ENCODE results near the gene PARP12.

DNA sequence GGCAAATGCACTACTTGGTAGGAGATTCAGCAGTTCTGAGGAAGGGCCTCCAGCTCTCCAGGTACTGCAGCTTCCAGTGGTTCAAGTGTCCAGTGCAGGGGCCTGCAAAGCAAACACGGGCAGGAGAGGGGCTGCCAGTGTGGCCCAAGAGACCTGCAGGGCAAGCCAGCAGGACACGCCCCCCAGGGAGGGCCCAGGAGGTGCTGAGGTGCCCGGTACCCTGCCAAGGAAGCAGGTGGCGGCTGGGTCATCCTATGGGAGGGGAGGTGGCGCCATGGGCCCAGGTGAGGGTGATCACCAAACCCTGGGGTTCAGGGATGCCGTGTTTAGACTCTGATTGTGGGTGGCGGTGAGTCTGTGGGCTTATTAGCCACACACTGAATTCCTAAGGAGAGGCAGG is 45.7 kb downstream of the PARP12 start:
- TF ChIP-seq, protein P1, sequence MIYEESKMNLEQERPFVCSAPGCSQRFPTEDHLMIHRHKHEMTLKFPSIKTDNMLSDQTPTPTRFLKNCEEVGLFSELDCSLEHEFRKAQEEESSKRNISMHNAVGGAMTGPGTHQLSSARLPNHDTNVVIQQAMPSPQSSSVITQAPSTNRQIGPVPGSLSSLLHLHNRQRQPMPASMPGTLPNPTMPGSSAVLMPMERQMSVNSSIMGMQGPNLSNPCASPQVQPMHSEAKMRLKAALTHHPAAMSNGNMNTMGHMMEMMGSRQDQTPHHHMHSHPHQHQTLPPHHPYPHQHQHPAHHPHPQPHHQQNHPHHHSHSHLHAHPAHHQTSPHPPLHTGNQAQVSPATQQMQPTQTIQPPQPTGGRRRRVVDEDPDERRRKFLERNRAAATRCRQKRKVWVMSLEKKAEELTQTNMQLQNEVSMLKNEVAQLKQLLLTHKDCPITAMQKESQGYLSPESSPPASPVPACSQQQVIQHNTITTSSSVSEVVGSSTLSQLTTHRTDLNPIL (CRISPR knock-in tag; IDR thresholded peaks at IDR 0.05; ENCODE audit: low read depth) = no peak
- TF ChIP-seq ARNTL (CRISPR knock-in tag; IDR thresholded peaks at IDR 0.05; ENCODE audit: borderline replicate concordance, low read depth) = no peak
- TF ChIP-seq, protein P2, sequence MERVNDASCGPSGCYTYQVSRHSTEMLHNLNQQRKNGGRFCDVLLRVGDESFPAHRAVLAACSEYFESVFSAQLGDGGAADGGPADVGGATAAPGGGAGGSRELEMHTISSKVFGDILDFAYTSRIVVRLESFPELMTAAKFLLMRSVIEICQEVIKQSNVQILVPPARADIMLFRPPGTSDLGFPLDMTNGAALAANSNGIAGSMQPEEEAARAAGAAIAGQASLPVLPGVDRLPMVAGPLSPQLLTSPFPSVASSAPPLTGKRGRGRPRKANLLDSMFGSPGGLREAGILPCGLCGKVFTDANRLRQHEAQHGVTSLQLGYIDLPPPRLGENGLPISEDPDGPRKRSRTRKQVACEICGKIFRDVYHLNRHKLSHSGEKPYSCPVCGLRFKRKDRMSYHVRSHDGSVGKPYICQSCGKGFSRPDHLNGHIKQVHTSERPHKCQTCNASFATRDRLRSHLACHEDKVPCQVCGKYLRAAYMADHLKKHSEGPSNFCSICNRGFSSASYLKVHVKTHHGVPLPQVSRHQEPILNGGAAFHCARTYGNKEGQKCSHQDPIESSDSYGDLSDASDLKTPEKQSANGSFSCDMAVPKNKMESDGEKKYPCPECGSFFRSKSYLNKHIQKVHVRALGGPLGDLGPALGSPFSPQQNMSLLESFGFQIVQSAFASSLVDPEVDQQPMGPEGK (CRISPR knock-in tag; IDR thresholded peaks at IDR 0.05; ENCODE audit: borderline replicate concordance) = no peak
- no peak for TF ChIP-seq ZFP30 (CRISPR knock-in tag; IDR thresholded peaks at IDR 0.05)
- TF ChIP-seq, protein P3, sequence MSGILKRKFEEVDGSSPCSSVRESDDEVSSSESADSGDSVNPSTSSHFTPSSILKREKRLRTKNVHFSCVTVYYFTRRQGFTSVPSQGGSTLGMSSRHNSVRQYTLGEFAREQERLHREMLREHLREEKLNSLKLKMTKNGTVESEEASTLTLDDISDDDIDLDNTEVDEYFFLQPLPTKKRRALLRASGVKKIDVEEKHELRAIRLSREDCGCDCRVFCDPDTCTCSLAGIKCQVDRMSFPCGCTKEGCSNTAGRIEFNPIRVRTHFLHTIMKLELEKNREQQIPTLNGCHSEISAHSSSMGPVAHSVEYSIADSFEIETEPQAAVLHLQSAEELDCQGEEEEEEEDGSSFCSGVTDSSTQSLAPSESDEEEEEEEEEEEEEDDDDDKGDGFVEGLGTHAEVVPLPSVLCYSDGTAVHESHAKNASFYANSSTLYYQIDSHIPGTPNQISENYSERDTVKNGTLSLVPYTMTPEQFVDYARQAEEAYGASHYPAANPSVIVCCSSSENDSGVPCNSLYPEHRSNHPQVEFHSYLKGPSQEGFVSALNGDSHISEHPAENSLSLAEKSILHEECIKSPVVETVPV (CRISPR knock-in tag; IDR thresholded peaks at IDR 0.05) = no peak
- TF ChIP-seq, protein P4, sequence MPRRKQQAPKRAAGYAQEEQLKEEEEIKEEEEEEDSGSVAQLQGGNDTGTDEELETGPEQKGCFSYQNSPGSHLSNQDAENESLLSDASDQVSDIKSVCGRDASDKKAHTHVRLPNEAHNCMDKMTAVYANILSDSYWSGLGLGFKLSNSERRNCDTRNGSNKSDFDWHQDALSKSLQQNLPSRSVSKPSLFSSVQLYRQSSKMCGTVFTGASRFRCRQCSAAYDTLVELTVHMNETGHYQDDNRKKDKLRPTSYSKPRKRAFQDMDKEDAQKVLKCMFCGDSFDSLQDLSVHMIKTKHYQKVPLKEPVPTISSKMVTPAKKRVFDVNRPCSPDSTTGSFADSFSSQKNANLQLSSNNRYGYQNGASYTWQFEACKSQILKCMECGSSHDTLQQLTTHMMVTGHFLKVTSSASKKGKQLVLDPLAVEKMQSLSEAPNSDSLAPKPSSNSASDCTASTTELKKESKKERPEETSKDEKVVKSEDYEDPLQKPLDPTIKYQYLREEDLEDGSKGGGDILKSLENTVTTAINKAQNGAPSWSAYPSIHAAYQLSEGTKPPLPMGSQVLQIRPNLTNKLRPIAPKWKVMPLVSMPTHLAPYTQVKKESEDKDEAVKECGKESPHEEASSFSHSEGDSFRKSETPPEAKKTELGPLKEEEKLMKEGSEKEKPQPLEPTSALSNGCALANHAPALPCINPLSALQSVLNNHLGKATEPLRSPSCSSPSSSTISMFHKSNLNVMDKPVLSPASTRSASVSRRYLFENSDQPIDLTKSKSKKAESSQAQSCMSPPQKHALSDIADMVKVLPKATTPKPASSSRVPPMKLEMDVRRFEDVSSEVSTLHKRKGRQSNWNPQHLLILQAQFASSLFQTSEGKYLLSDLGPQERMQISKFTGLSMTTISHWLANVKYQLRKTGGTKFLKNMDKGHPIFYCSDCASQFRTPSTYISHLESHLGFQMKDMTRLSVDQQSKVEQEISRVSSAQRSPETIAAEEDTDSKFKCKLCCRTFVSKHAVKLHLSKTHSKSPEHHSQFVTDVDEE (CRISPR knock-in tag; IDR thresholded peaks at IDR 0.05) = no peak
- no peak for TF ChIP-seq CSDC2 (CRISPR knock-in tag; IDR thresholded peaks at IDR 0.05)
- no peak for TF ChIP-seq ESRRG (CRISPR knock-in tag; IDR thresholded peaks at IDR 0.05)
- TF ChIP-seq PPARA (CRISPR knock-in tag; IDR thresholded peaks at IDR 0.05; ENCODE audit: borderline replicate concordance) = no peak
- no peak for TF ChIP-seq ISL1 (CRISPR knock-in tag; IDR thresholded peaks at IDR 0.05)
- no peak for TF ChIP-seq BACH2 (CRISPR knock-in tag; IDR thresholded peaks at IDR 0.05; ENCODE audit: borderline replicate concordance)
